Measurements from ENCODE around the gene NME5. TPM values are rescaled to one million over a fixed set of nuclear protein-coding genes. Genes with fewer than 3 reads are reported as not detected.

Gene NME5
- total RNA-seq, 1 donor from 2014 or later, result 7.8 TPM

GRCh38 chr5:138110266-138110963 lies 28.8 kb downstream of the NME5 start:
- H3K4me1 Mint-ChIP-seq (ENCODE audit: unreplicated experiment), result no peaks in the 10 kb centered on the region
- peaks cover 10% of the 10 kb centered on the region for H3K27me3 Mint-ChIP-seq
- no peak overlapping the region for H3K27ac Mint-ChIP-seq
- DNase-seq (ENCODE audit: extremely low spot score, unreplicated experiment), result no peak
- no peaks in the 10 kb centered on the region for H3K36me3 Mint-ChIP-seq
- no peaks in the 10 kb centered on the region for H3K9me3 Mint-ChIP-seq
- TF ChIP-seq CTCF (conservative IDR thresholded peaks at IDR 0.05), result no peak
- no peak overlapping the region for H3K4me3 Mint-ChIP-seq

- H3K4me3 Mint-ChIP-seq, result no peak overlapping the region
- H3K27ac Mint-ChIP-seq, result no peak overlapping the region
- DNase-seq (ENCODE audit: extremely low spot score, unreplicated experiment), result no peak
- peaks cover 10% of the 10 kb centered on the region for H3K27me3 Mint-ChIP-seq
- no peaks in the 10 kb centered on the region for H3K9me3 Mint-ChIP-seq
- H3K4me1 Mint-ChIP-seq (ENCODE audit: unreplicated experiment), result no peaks in the 10 kb centered on the region
- TF ChIP-seq CTCF (conservative IDR thresholded peaks at IDR 0.05), result no peak
- no peaks in the 10 kb centered on the region for H3K36me3 Mint-ChIP-seq
Observed at GRCh38 chr5:138109463-138110265, 29.6 kb downstream of the NME5 start.

- no peak for DNase-seq (ENCODE audit: extremely low spot score, unreplicated experiment)
- Mint-ChIP-seq H3K36me3 (no peaks in the 10 kb centered on the region), H3K4me3 (no peak overlapping the region)
Observed at GRCh38 chr5:138107213-138107612, 32.0 kb downstream of the NME5 start.

GRCh38 chr5:138105709-138106108 lies 33.5 kb downstream of the NME5 start:
- no peaks in the 10 kb centered on the region for H3K36me3 Mint-ChIP-seq
- H3K27me3 Mint-ChIP-seq, result peaks cover 20% of the 10 kb centered on the region
- no peak overlapping the region for H3K27ac Mint-ChIP-seq
- H3K9me3 Mint-ChIP-seq, result no peaks in the 10 kb centered on the region
- H3K4me3 Mint-ChIP-seq, result no peak overlapping the region
- no peak for TF ChIP-seq CTCF (conservative IDR thresholded peaks at IDR 0.05)
- H3K4me1 Mint-ChIP-seq (ENCODE audit: unreplicated experiment), result no peaks in the 10 kb centered on the region
- DNase-seq (ENCODE audit: extremely low spot score, unreplicated experiment), result no peak

More at GRCh38 chr5:138107213-138107612, 32.0 kb downstream of the NME5 start:
- TF ChIP-seq CTCF (conservative IDR thresholded peaks at IDR 0.05), result no peak
- Mint-ChIP-seq H3K9me3 (no peaks in the 10 kb centered on the region), H3K4me1 (ENCODE audit: unreplicated experiment) (no peaks in the 10 kb centered on the region), H3K27ac (no peak overlapping the region), H3K27me3 (peaks cover 17% of the 10 kb centered on the region)

GRCh38 chr5:138103319-138103637 lies 36.0 kb downstream of the NME5 start:
- no peak for DNase-seq (ENCODE audit: extremely low spot score, unreplicated experiment)
- no peaks in the 10 kb centered on the region for H3K36me3 Mint-ChIP-seq
- no peak overlapping the region for H3K4me3 Mint-ChIP-seq
- no peak for TF ChIP-seq CTCF (conservative IDR thresholded peaks at IDR 0.05)
- H3K4me1 Mint-ChIP-seq (ENCODE audit: unreplicated experiment), result no peaks in the 10 kb centered on the region
- H3K9me3 Mint-ChIP-seq, result no peaks in the 10 kb centered on the region
- H3K27me3 Mint-ChIP-seq, result peaks cover 25% of the 10 kb centered on the region
- no peak overlapping the region for H3K27ac Mint-ChIP-seq

Data from type B pancreatic cell (in vitro differentiated cells).